GM13976 (cell line): Measurements from ENCODE around the gene HSPBP1.

Experiments used
- DNase-seq: peaks from one replicate; pipeline ENCODE4 v3.0.0; 2012; ENCODE audit warnings: low spot score
- in situ Hi-C: fragments of 300-500 bp; cut with MboI; formaldehyde crosslinking; loops from one replicate; pipeline ENCODE4 v1.12.0; 2022; ENCODE audit warnings: low sequenced_read_pairs, mixed read lengths, inconsistent platforms; ENCODE audit not compliant: unreplicated experiment
- TF ChIP-seq, protein P1 (sequence below): IDR thresholded peaks from 2 replicates; pipeline ENCODE4 v1.5.1; 2012; ENCODE audit warnings: borderline replicate concordance, mild to moderate bottlenecking; ENCODE audit not compliant: insufficient read depth; ENCODE audit errors: extremely low read depth, missing control alignments, control extremely low read depth

The HSPBP1 gene

DNA sequence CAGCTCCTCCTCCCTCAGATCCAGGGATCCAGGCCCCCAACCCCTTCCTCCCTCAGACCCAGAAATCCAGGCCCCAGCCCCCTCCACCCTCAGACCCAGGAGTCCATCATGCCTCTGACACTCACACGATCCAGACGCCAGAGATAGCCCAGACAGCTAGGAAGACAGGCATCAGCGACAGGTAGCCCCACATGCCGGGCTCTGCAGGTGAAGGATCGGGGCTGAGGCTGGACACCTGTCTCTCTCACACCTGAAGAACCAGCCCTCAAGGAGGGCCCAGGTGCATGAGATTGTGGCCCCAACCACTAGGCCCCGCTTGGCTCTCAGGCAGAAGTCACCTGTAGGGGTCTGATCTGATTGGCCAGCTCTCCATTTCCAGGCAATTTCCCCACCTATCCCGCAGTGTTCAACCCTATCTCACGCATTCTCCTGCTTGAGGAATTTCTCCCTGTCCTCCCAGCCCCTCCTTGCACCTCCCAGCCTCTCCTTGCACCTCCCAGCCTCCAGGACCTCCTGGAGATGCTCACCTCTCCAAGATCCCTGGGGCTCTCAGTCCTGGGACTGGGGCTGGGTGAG lies 41.0 kb upstream of the HSPBP1 start:
- in situ Hi-C loops, result no loop called here
- TF ChIP-seq, protein P1, sequence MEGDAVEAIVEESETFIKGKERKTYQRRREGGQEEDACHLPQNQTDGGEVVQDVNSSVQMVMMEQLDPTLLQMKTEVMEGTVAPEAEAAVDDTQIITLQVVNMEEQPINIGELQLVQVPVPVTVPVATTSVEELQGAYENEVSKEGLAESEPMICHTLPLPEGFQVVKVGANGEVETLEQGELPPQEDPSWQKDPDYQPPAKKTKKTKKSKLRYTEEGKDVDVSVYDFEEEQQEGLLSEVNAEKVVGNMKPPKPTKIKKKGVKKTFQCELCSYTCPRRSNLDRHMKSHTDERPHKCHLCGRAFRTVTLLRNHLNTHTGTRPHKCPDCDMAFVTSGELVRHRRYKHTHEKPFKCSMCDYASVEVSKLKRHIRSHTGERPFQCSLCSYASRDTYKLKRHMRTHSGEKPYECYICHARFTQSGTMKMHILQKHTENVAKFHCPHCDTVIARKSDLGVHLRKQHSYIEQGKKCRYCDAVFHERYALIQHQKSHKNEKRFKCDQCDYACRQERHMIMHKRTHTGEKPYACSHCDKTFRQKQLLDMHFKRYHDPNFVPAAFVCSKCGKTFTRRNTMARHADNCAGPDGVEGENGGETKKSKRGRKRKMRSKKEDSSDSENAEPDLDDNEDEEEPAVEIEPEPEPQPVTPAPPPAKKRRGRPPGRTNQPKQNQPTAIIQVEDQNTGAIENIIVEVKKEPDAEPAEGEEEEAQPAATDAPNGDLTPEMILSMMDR, result no peak
- DNase-seq, result no peak

DNA sequence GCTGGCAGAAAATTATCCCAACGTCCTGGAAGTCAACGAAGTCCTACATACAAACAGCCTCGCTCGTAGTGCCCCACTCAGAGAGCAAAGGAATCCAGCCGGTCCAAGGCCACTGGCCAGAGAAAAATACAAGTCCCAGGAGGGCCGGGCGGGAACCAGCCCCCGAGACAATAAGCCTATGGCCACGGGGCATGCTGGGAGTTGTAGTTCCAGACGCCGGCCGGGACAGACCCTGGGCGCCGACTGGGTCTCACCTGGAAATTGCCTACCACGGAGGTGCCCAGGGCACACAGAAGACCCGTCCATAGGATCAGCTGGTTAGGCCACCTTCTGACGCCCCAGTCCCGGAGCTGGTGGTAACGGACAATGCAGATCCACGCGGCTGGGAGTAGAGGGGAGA lies 39.9 kb upstream of the HSPBP1 start:
- TF ChIP-seq, protein P1, result no peak
- DNase-seq, result no peak
- in situ Hi-C loops, result no loop called here

DNA sequence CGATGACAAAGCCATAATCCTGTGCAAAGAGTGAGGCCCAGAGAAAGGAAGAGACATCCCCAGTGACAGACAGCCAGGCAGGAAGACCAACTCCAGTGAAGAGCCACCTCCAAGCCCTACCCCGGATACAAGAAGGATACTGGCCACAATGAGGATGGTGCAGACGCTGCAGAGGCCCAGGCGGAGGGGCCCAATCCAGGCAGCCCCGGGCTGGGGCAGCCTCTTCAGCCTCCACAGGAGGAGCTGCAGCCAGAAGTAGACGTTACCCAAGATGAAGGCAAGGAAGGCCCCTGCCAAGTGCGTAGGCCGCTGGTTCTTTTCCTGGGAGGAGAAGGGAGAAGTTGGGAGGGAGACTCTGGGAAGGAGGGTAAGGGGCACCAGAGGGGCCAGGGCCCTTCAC lies 36.7 kb upstream of the HSPBP1 start:
- TF ChIP-seq, protein P1, result no peak
- in situ Hi-C loops, result no loop called here
- DNase-seq, result no peak

DNA sequence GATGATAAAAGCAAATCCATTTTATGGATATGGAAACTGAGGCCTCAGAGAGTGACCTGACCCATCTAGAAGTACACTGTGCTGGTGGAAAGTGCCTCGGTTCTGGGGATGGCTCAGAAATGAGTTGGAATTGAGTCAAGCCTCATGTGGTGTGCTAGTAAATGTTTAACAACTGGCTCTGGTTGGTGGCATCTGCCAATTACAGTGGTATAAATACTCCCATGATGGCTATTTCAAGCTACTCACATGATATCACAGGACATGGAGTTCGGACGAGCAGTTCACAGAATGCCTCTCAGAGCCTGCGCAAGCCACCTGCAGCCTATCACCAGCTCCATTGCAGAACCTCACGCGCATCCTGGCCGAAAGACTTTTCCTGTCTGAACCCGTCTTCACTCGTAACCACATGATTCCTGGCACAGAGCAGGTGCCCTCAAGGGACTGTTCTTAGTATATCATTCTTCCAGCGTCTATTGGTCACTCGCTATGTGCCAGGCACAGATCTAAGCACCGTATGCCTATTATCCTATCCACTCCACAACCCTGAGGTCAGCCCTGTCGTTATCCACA lies 36.1 kb upstream of the HSPBP1 start:
- in situ Hi-C loops, result no loop called here
- TF ChIP-seq, protein P1, result no peak
- DNase-seq, result no peak

DNA sequence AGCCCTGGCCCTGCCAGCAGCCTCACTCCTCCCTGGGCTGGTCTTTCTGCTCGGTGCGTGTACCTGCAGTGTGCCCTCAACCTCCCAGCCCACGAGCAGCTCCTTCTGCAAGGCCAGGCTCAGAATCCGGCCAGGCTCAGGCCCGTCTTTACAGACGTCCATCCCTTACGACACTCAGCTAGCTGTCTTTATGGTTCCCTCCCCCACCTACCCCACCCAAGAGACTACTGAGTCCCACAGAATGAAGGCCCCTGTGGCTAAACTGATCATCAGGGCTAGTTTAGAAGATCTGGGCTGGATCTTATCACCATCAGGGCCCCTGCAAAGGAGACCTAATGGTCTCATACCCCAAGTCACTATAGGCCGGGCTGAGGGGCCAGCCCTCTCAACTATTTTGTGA lies 34.5 kb upstream of the HSPBP1 start:
- DNase-seq, result no peak
- TF ChIP-seq, protein P1, result no peak
- in situ Hi-C loops, result no loop called here

DNA sequence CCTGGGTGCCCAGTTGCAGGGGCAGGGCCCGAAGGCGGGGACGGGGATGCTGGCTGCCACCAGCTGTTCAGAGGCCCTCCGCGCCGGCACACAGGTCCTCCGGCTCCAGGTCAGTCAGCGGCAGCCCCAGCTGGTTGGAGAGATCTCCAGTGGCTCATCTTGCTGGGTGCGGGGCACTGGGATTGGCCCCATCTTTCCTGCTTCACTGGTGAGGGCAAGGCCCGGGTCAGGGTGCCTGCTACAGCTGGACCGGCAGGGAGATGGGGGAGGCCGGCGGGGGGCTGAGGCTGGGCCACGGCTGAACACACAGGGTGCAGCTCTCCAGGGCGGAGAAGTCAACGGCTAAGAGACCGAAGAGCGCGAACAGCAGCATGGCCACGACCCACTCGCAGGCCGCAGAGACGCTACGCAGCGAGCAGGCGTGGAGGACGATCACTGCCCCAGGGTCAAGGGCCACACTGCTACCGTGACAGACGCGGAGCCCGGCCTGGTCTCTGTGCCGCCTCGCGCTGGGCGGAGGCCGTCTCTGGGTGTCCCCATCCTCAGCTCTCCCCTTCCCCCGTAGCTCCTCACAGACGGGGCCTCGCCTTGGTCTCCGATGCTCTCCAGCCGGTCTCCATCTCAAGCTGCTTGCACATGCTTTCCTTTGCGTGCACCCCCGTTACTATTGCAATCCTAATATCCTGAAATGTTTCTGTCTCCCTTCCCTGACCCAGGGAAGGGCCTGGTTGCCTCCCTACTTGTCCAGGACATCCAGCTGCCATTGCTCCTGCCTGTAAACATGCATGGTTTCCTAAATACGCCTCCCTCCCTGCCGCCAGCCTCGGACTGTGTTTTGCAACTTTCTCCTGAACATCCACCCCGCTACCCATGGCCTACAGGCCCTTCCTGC lies 33.0 kb upstream of the HSPBP1 start:
- in situ Hi-C loops, result no loop called here
- TF ChIP-seq, protein P1, result no peak
- no peak for DNase-seq
